Mesendoderm (in vitro differentiated cells): Measurements from ENCODE around the gene RAP1GDS1.

Experiments used
- DNase-seq: peaks from one replicate; pipeline ENCODE4 v3.0.0; 2013
- H2AK5ac ChIP-seq: 2 replicates; pipeline ENCODE4 v1.6.1; 2013; ENCODE audit warnings: low read length, inconsistent platforms
- H2BK120ac ChIP-seq: 2 replicates; pipeline ENCODE4 v1.6.1; 2013; ENCODE audit warnings: low read depth, mild to moderate bottlenecking, low read length, moderate library complexity, mixed read lengths
- H2BK15ac ChIP-seq: replicated peaks from 2 replicates; pipeline ENCODE4 v1.6.1; 2013; ENCODE audit warnings: low read depth, mild to moderate bottlenecking, moderate library complexity
- H2BK5ac ChIP-seq: 2 replicates; pipeline ENCODE4 v1.6.1; 2013; ENCODE audit warnings: low read length, inconsistent platforms
- H3K18ac ChIP-seq: 2 replicates; pipeline ENCODE4 v1.6.1; 2013; ENCODE audit warnings: mild to moderate bottlenecking, low read length, mixed read lengths
- H3K23ac ChIP-seq: one replicate; pipeline ENCODE4 v1.6.1; 2013; ENCODE audit warnings: low read length
- H3K27ac ChIP-seq: 2 replicates; pipeline ENCODE4 v1.5.1; 2013; ENCODE audit warnings: low read depth, mild to moderate bottlenecking, inconsistent platforms, low read length, moderate library complexity
- H3K27me3 ChIP-seq: 2 replicates; pipeline ENCODE4 v1.6.1; 2013; ENCODE audit warnings: low read length, control low read depth, mild to moderate bottlenecking, inconsistent platforms; ENCODE audit not compliant: insufficient read depth, poor library complexity
- H3K36me3 ChIP-seq: 2 replicates; pipeline ENCODE4 v1.6.1; 2013; ENCODE audit warnings: low read length, inconsistent platforms; ENCODE audit not compliant: control insufficient read depth, insufficient read depth
- H3K4ac ChIP-seq: one replicate; pipeline ENCODE4 v1.6.1; 2013; ENCODE audit warnings: low read depth, mild to moderate bottlenecking, low read length, moderate library complexity
- H3K4me1 ChIP-seq: 2 replicates; pipeline ENCODE4 v1.6.1; 2013; ENCODE audit warnings: low read depth, low read length, inconsistent platforms; ENCODE audit not compliant: control insufficient read depth
- H3K4me2 ChIP-seq: 2 replicates; pipeline ENCODE4 v1.6.1; 2013; ENCODE audit warnings: low read length
- H3K4me3 ChIP-seq: 2 replicates; pipeline ENCODE4 v1.5.1; 2013; ENCODE audit warnings: mild to moderate bottlenecking, low read length
- H3K56ac ChIP-seq: one replicate; pipeline ENCODE4 v1.6.1; 2013; ENCODE audit warnings: low read length
- H3K79me1 ChIP-seq: 2 replicates; pipeline ENCODE4 v1.6.1; 2013; ENCODE audit warnings: low read length, inconsistent platforms
- H3K79me2 ChIP-seq: 2 replicates; pipeline ENCODE4 v1.6.1; 2013; ENCODE audit warnings: mild to moderate bottlenecking, low read length; ENCODE audit not compliant: control insufficient read depth, insufficient read depth
- H3K9ac ChIP-seq: 2 replicates; pipeline ENCODE4 v1.6.1; 2013; ENCODE audit warnings: low read length, inconsistent platforms
- H4K5ac ChIP-seq: one replicate; pipeline ENCODE4 v1.6.1; 2013; ENCODE audit warnings: low read length
- H4K8ac ChIP-seq: one replicate; pipeline ENCODE4 v1.6.1; 2013; ENCODE audit warnings: low read depth, mild to moderate bottlenecking, control low read depth, low read length, moderate library complexity
- WGBS: extraction: QIAGEN DNeasy Blood & Tissue Kit; methylation state at CpG from one replicate; pipeline ENCODE4 v1.1.7; 2013; ENCODE audit warnings: low lambda C conversion rate, missing lambda C conversion rate; ENCODE audit not compliant: insufficient coverage; ENCODE audit errors: extremely low coverage; 5-methylcytosine and 5-hydroxymethylcytosine counted together

Gene RAP1GDS1

DNA sequence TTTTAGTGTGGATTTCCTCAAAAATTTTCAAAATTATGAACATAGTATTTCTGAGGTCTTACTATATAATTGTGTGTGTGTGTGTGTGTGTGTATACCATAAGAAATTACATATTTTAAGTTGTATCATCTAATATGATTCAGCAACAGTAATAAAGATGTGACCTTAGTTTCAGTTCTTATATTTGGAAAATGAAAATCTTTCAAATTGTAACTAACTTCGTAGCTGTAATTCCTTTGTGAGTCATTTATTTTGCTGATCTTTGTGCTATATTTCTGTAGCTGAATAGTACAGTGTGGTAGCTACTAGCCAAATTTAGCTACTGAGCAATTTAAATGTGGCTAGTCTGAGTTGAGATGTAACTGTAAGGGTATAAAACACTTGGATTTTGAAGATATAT lies 116.4 kb downstream of the RAP1GDS1 start:
- no peak overlapping the region for H2BK5ac ChIP-seq
- H2BK15ac ChIP-seq = no peak overlapping the region
- no peak for DNase-seq
- no peak overlapping the region for H3K4me2 ChIP-seq
- no peaks in the 10 kb centered on the region for H3K79me2 ChIP-seq
- no peaks in the 10 kb centered on the region for H3K36me3 ChIP-seq
- H3K18ac ChIP-seq = no peak overlapping the region
- H3K23ac ChIP-seq = no peak overlapping the region
- WGBS = no CpG with 5 or more reads among the region's 1 CpG
- no peaks in the 10 kb centered on the region for H3K4me1 ChIP-seq
- no peak overlapping the region for H3K9ac ChIP-seq
- H2BK120ac ChIP-seq = no peak overlapping the region
- no peak overlapping the region for H4K8ac ChIP-seq
- no peak overlapping the region for H3K4me3 ChIP-seq
- H3K27ac ChIP-seq = no peak overlapping the region
- H2AK5ac ChIP-seq = no peak overlapping the region
- no peak overlapping the region for H4K5ac ChIP-seq
- H3K56ac ChIP-seq = no peak overlapping the region
- no peak overlapping the region for H3K4ac ChIP-seq
- H3K27me3 ChIP-seq = no peaks in the 10 kb centered on the region
- no peaks in the 10 kb centered on the region for H3K79me1 ChIP-seq

DNA sequence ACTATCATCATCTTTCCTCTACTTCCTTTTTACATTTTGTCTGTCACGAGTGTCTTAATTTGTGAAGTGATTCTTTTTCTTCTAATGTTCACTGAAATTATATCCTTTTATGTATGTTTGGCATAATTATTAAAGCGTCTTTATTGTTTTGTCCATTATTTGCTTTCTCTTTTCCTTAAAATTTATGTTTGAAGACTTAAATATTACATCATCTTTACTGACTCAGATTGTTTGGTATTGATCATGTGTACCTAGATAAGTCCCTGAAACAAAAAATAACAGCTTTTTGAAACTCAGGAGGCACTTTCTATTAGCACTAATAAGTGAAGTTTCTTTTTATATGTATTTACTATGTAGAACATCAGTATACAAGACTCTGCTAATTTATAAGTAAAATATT lies 120.1 kb downstream of the RAP1GDS1 start:
- H2BK5ac ChIP-seq = no peak overlapping the region
- H3K23ac ChIP-seq = no peak overlapping the region
- no peak overlapping the region for H2BK15ac ChIP-seq
- no peaks in the 10 kb centered on the region for H3K36me3 ChIP-seq
- H3K4me2 ChIP-seq = no peak overlapping the region
- H3K27me3 ChIP-seq = no peaks in the 10 kb centered on the region
- H4K8ac ChIP-seq = no peak overlapping the region
- no peak overlapping the region for H3K56ac ChIP-seq
- no peak overlapping the region for H3K9ac ChIP-seq
- no peak for DNase-seq
- H2BK120ac ChIP-seq = no peak overlapping the region
- no peak overlapping the region for H3K4ac ChIP-seq
- no peak overlapping the region for H3K4me3 ChIP-seq
- H3K79me2 ChIP-seq = no peaks in the 10 kb centered on the region
- no peaks in the 10 kb centered on the region for H3K4me1 ChIP-seq
- H3K18ac ChIP-seq = no peak overlapping the region
- H4K5ac ChIP-seq = no peak overlapping the region
- no peaks in the 10 kb centered on the region for H3K79me1 ChIP-seq
- H3K27ac ChIP-seq = no peak overlapping the region
- WGBS = no CpG with 5 or more reads among the region's 2 CpGs
- no peak overlapping the region for H2AK5ac ChIP-seq

- no peaks in the 10 kb centered on the region for H3K4me1 ChIP-seq
- no peak overlapping the region for H3K27ac ChIP-seq
- H3K79me2 ChIP-seq = no peaks in the 10 kb centered on the region
- no peak overlapping the region for H2BK5ac ChIP-seq
- no peak overlapping the region for H4K8ac ChIP-seq
- no peaks in the 10 kb centered on the region for H3K27me3 ChIP-seq
- no peak overlapping the region for H3K18ac ChIP-seq
- no peak overlapping the region for H3K23ac ChIP-seq
- no peak overlapping the region for H3K4ac ChIP-seq
- no peak for DNase-seq
- H3K56ac ChIP-seq = no peak overlapping the region
- no peak overlapping the region for H3K4me3 ChIP-seq
- H3K79me1 ChIP-seq = no peaks in the 10 kb centered on the region
- no peak overlapping the region for H4K5ac ChIP-seq
- no CpG with 5 or more reads among the region's 3 CpGs for WGBS
- no peak overlapping the region for H3K9ac ChIP-seq
- H2BK15ac ChIP-seq = no peak overlapping the region
- H3K36me3 ChIP-seq = no peaks in the 10 kb centered on the region
- H2BK120ac ChIP-seq = no peak overlapping the region
- H2AK5ac ChIP-seq = no peak overlapping the region
- H3K4me2 ChIP-seq = no peak overlapping the region
Observed at GRCh38 chr4:98383431-98384106, 122.4 kb downstream of the RAP1GDS1 start.

DNA sequence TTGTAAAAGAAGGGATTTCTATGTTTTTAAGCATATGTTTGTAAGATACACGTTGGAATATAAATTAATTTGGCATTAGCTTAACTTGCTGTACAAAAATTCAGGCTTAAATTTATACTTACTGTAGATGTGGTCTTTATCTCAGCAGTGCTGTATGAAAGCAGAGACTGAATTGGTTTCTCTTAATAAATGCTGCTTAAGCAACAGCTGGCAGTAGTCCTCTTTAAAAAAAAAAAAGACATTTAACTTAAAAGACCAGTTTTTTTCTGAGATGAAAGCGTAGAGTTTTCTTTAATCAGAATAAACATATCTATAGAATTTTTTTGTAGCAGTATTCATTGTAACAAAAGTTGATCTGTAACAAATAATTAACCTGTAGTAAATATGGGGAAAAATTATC lies 124.6 kb downstream of the RAP1GDS1 start:
- Histone ChIP-seq H4K5ac (no peak overlapping the region), H2BK15ac (no peak overlapping the region), H3K4ac (no peak overlapping the region), H3K27me3 (no peaks in the 10 kb centered on the region), H3K79me1 (no peaks in the 10 kb centered on the region), H3K4me1 (no peaks in the 10 kb centered on the region), H2BK120ac (no peak overlapping the region), H2BK5ac (no peak overlapping the region), H2AK5ac (no peak overlapping the region), H3K9ac (no peak overlapping the region), H4K8ac (no peak overlapping the region), H3K18ac (no peak overlapping the region), H3K23ac (no peak overlapping the region), H3K36me3 (no peaks in the 10 kb centered on the region), H3K79me2 (no peaks in the 10 kb centered on the region), H3K27ac (no peak overlapping the region), H3K4me2 (no peak overlapping the region), H3K56ac (no peak overlapping the region), H3K4me3 (no peak overlapping the region)
- DNase-seq = no peak
- WGBS = no CpG with 5 or more reads among the region's 2 CpGs

DNA sequence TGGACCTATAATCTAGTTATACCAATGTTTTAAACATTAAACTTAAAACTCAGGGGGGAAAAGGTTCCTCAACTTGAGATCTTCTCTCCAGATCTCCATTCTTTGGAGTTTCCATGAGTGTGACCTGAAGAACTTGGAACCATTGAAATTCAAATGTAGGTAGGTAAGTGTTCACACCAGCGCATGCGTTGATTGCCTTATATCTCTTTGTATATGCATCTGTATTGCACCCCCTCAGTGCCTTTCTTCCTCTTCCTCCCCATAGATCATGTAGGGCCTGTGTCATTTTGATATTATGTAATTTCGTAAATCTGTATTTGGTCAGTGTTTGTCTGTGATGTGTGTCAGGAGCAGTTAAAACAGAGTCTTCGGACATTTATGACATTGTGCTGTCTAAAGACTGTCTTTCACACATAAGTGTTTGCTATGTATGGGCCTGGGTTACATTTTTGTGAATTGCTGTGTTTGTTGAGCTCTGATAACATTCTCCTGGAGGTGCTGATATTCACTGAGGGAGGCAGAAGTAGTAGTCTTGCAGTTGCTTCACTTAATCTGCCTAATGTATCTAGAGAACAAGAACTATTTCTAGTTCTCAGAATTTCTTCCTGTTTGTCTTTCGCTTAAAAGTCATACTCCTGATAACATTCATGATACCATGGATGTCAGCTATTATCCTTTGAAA lies 126.3 kb downstream of the RAP1GDS1 start:
- DNase-seq = peak; percentile 46
- no peak overlapping the region for H3K56ac ChIP-seq
- WGBS = no CpG with 5 or more reads among the region's 5 CpGs
- no peaks in the 10 kb centered on the region for H3K36me3 ChIP-seq
- H3K27me3 ChIP-seq = no peaks in the 10 kb centered on the region
- no peak overlapping the region for H3K9ac ChIP-seq
- H2BK5ac ChIP-seq = no peak overlapping the region
- no peak overlapping the region for H2BK120ac ChIP-seq
- H3K79me2 ChIP-seq = no peaks in the 10 kb centered on the region
- no peak overlapping the region for H3K23ac ChIP-seq
- H4K5ac ChIP-seq = no peak overlapping the region
- H3K79me1 ChIP-seq = no peaks in the 10 kb centered on the region
- no peak overlapping the region for H2BK15ac ChIP-seq
- no peak overlapping the region for H3K4me2 ChIP-seq
- H4K8ac ChIP-seq = no peak overlapping the region
- no peaks in the 10 kb centered on the region for H3K4me1 ChIP-seq
- peak overlapping the region; percentile 39 for H3K18ac ChIP-seq
- no peak overlapping the region for H3K4ac ChIP-seq
- H3K4me3 ChIP-seq = no peak overlapping the region
- H3K27ac ChIP-seq = peak overlapping the region; percentile 31
- H2AK5ac ChIP-seq = no peak overlapping the region

DNA sequence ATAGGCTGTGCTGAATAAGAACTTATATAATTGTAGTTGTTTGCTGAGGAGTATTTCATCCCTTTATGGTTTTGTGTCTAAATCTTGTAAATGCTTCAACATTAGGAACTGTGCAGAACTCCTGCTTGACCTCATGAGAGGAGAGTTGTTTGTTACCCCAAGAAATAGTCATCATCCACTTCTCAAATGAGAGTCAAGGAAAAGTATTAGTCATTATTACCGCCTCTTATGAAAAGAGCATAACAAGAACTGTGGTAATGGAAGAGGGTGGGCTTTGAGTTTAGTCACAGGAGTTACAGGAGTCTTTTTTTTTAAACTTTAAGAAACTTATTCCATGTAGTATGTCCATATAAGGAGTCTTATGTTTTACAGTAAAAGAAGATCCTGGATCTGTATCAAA lies 132.9 kb downstream of the RAP1GDS1 start:
- no peaks in the 10 kb centered on the region for H3K27me3 ChIP-seq
- H2BK120ac ChIP-seq = no peak overlapping the region
- H3K4ac ChIP-seq = no peak overlapping the region

More for the DNA sequence above, 132.9 kb downstream of the RAP1GDS1 start:
- H3K56ac ChIP-seq = no peak overlapping the region
- H3K36me3 ChIP-seq = no peaks in the 10 kb centered on the region
- H3K4me2 ChIP-seq = no peak overlapping the region
- H2BK5ac ChIP-seq = no peak overlapping the region
- H3K79me2 ChIP-seq = no peaks in the 10 kb centered on the region
- no peaks in the 10 kb centered on the region for H3K79me1 ChIP-seq
- no peak overlapping the region for H2AK5ac ChIP-seq
- H2BK15ac ChIP-seq = no peak overlapping the region
- no CpG with 5 or more reads among the region's 1 CpG for WGBS
- H3K9ac ChIP-seq = no peak overlapping the region
- H3K4me1 ChIP-seq = no peaks in the 10 kb centered on the region
- H4K8ac ChIP-seq = no peak overlapping the region
- H3K23ac ChIP-seq = no peak overlapping the region
- no peak overlapping the region for H4K5ac ChIP-seq
- H3K27ac ChIP-seq = no peak overlapping the region
- no peak overlapping the region for H3K18ac ChIP-seq
- DNase-seq = no peak
- no peak overlapping the region for H3K4me3 ChIP-seq
